Endothelial cell of umbilical vein (primary cell): Measurements from ENCODE around the gene ZNF154. TPM values are rescaled to one million over a fixed set of nuclear protein-coding genes. Genes with fewer than 3 reads are reported as not detected.
A peak's percentile ranks its signal among the peaks of the same experiment; 100 is the strongest.

Experiments
- BruUV-seq: library from RNA; stranded (reverse); fragments of 400-500 nt; replicated peaks from 2 replicates; lab custom pipeline; 2021; lab: Mats Ljungman, UMichigan
- CTCF ChIA-PET: fragments of 300-600, 350-600 bp; sonication (Branson Sonifier 250); formaldehyde crosslinking; loops from one replicate; lab custom pipeline; 2021; ENCODE audit warnings: antibody characterized with exemption, inconsistent platforms; lab: Charles Lee
- POLR2A ChIA-PET: fragments of 300-600, 350-600 bp; sonication (Branson Sonifier 250); formaldehyde crosslinking; loops from one replicate; lab custom pipeline; 2021; ENCODE audit warnings: antibody characterized with exemption, inconsistent platforms; lab: Charles Lee
- DNase-seq: peaks from one replicate; pipeline ENCODE4 v3.0.0-alpha.2; 2011; ENCODE audit warnings: low read depth, low spot score
- FAIRE-seq: peaks from 2 replicates; lab custom pipeline; 2011; peaks lifted over from hg19 to GRCh38; lab: Jason Lieb, UNC
- H2AFZ ChIP-seq: 2 replicates; pipeline ENCODE4 v1.6.0; 2012; ENCODE audit warnings: low read depth, low read length, control low read depth, inconsistent platforms
- H3K27ac ChIP-seq: 2 replicates; pipeline ENCODE4 v1.5.1; 2011; ENCODE audit warnings: low read depth, mild to moderate bottlenecking, control low read depth, low read length, moderate library complexity; ENCODE audit not compliant: insufficient read depth
- H3K27me3 ChIP-seq, 2 experiments: 2 replicates each; pipeline versions ENCODE4 v1.6.0 to v1.6.1; 2011; ENCODE audit warnings: low read length in 2 of 2, mixed read lengths in 1 of 2; ENCODE audit not compliant: control insufficient read depth in 2 of 2, insufficient read depth in 2 of 2
- H3K36me3 ChIP-seq, 2 experiments: 2 replicates in 1 of 2; 3 replicates in 1 of 2; pipeline ENCODE4 v1.5.1; 2011; ENCODE audit warnings: low read length in 2 of 2, mild to moderate bottlenecking in 1 of 2, moderate library complexity in 1 of 2; ENCODE audit not compliant: control insufficient read depth in 2 of 2, insufficient read depth in 2 of 2; ENCODE audit errors: extremely low read depth in 1 of 2
- H3K4me1 ChIP-seq: 3 replicates; pipeline ENCODE4 v1.5.1; 2011; ENCODE audit warnings: mild to moderate bottlenecking, low read length; ENCODE audit not compliant: control insufficient read depth, insufficient read depth; ENCODE audit errors: extremely low read depth
- H3K4me2 ChIP-seq: 2 replicates; pipeline ENCODE4 v1.6.1; 2011; ENCODE audit warnings: low read length, control low read depth, mixed read lengths; ENCODE audit not compliant: insufficient read depth
- H3K4me3 ChIP-seq, 3 experiments: fragments of 200-600 bp in 1 of 3; sonication (generic), shearing (Covaris generic) in 1 of 3; replicated peaks in 1 of 3; 2 replicates each; pipeline ENCODE4 v1.5.1; 2011 to 2016; ENCODE audit warnings: control low read depth in 3 of 3, low read length in 3 of 3, mild to moderate bottlenecking in 2 of 3, inconsistent platforms in 1 of 3, low read depth in 1 of 3, moderate library complexity in 1 of 3; ENCODE audit not compliant: insufficient read depth in 1 of 3
- H3K79me2 ChIP-seq: 2 replicates; pipeline ENCODE4 v1.6.0; 2012; ENCODE audit warnings: low read length, inconsistent platforms; ENCODE audit not compliant: control insufficient read depth, insufficient read depth
- H3K9ac ChIP-seq: replicated peaks from 2 replicates; pipeline ENCODE3; 2011; ENCODE audit warnings: low read length, control low read depth; ENCODE audit not compliant: insufficient read depth; ENCODE audit errors: extremely low read depth
- H3K9me1 ChIP-seq: replicated peaks from 3 replicates; pipeline ENCODE4 v1.6.0; 2011; ENCODE audit warnings: mild to moderate bottlenecking, low read length; ENCODE audit not compliant: control insufficient read depth, insufficient read depth; ENCODE audit errors: extremely low read depth
- H3K9me3 ChIP-seq: replicated peaks from 2 replicates; pipeline ENCODE4 v1.5.1; 2012; ENCODE audit warnings: low read length, inconsistent platforms; ENCODE audit not compliant: control insufficient read depth, insufficient read depth
- H4K20me1 ChIP-seq: replicated peaks from 2 replicates; pipeline ENCODE3; 2011; ENCODE audit warnings: mild to moderate bottlenecking, low read length; ENCODE audit not compliant: control insufficient read depth, insufficient read depth; ENCODE audit errors: extremely low read depth
- CTCF ChIP-seq, 2 donors: IDR thresholded peaks; 1 replicate in 1 of 2; 2 replicates in 1 of 2; pipeline ENCODE4 v1.5.1; 2011; ENCODE audit warnings: low read length in 2 of 2, mild to moderate bottlenecking in 2 of 2, moderate library complexity in 2 of 2, control low read depth in 1 of 2, inconsistent platforms in 1 of 2, low read depth in 1 of 2; ENCODE audit not compliant: insufficient read depth in 1 of 2; ENCODE audit errors: extremely low read depth in 1 of 2
- EZH2 ChIP-seq: IDR thresholded peaks from 2 replicates; pipeline ENCODE4 v1.6.1; 2012; ENCODE audit warnings: borderline replicate concordance, low read depth, mild to moderate bottlenecking, moderate library complexity, low read length, inconsistent platforms; ENCODE audit not compliant: severe bottlenecking
- FOS ChIP-seq: IDR thresholded peaks from 2 replicates; pipeline ENCODE4 v1.6.1; 2011; ENCODE audit warnings: mild to moderate bottlenecking, low read length, moderate library complexity, borderline replicate concordance; ENCODE audit not compliant: insufficient read depth
- GATA2 ChIP-seq: IDR thresholded peaks from 2 replicates; pipeline ENCODE4 v1.7.0; 2011; ENCODE audit warnings: low read depth, mild to moderate bottlenecking, moderate library complexity, mixed read lengths, low read length; ENCODE audit not compliant: insufficient read length, insufficient read depth
- JUN ChIP-seq: IDR thresholded peaks from 2 replicates; pipeline ENCODE4 v1.6.1; 2011; ENCODE audit warnings: borderline replicate concordance, low read depth; ENCODE audit not compliant: insufficient read length, insufficient read depth
- MAX ChIP-seq: IDR thresholded peaks from 2 replicates; pipeline ENCODE4 v1.6.1; 2011; ENCODE audit not compliant: insufficient read depth, insufficient read length
- MYC ChIP-seq: IDR thresholded peaks from one replicate; pipeline ENCODE4 v1.6.1; 2011; ENCODE audit warnings: mild to moderate bottlenecking, low read depth, low read length
- POLR2A ChIP-seq: IDR thresholded peaks from 2 replicates; pipeline ENCODE4 v1.6.1; 2012; ENCODE audit warnings: low read depth, mild to moderate bottlenecking, control low read depth, low read length
- POLR2AphosphoS5 ChIP-seq: IDR thresholded peaks from 2 replicates; pipeline ENCODE4 v1.6.1; 2012; ENCODE audit warnings: low read depth, mild to moderate bottlenecking, control low read depth, low read length, moderate library complexity; ENCODE audit not compliant: insufficient read depth
- dilution Hi-C: fragments of 300-500 bp; cut with MboI; formaldehyde crosslinking; loops from one replicate; pipeline ENCODE4 v1.15.0; 2019; ENCODE audit warnings: low sequenced_read_pairs; ENCODE audit not compliant: extremely low pct_ligation_motif_present
- intact Hi-C: fragments of 100-400 bp; cut with micrococcal nuclease; formaldehyde crosslinking; loops from one replicate; pipeline ENCODE4 v1.10.0; 2022
- polyA plus RNA-seq, 4 experiments: library from polyadenylated mRNA; depleted of rRNA in 3 of 4; stranded (reverse) in 3 of 4; unstranded in 1 of 4; fragments of >200 nt; gene quantifications; 2 replicates each; pipeline versions ENCODE4 v1.2.1 to v1.2.3, GENCODE V29; 2011 to 2012; ENCODE audit warnings: missing spikeins in 1 of 4
- total RNA-seq: library from RNA; stranded (reverse); gene quantifications from 2 replicates; pipeline ENCODE4 v1.2.3, GENCODE V29; 2021

ZNF154 gene
- total and polyA plus RNA-seq, 2 donors (not counting 3 experiments of a cell fraction or from before 2014, with no cell fraction given) = 1.3 to 2.0 TPM

- no peak for TF ChIP-seq POLR2A
- TF ChIP-seq GATA2 = no peak
- no TSS peak for BruUV-seq
- H3K27me3 ChIP-seq = peaks cover 0 to 2% of the 10 kb centered on the region in 2 experiments
- intact Hi-C loops (no loop called here), dilution Hi-C loops (no loop called here)
- no peaks in the 10 kb centered on the region for H3K9me1 ChIP-seq
- H3K79me2 ChIP-seq = no peaks in the 10 kb centered on the region
- peak overlapping the region; percentile 9 for H3K9ac ChIP-seq
- peak; percentile 46 for DNase-seq
- peak; percentile 71 for FAIRE-seq
- H3K4me1 ChIP-seq = peaks cover 4% of the 10 kb centered on the region
- H3K27ac ChIP-seq = no peak overlapping the region
- peak overlapping the region; percentile 95 for H2AFZ ChIP-seq
- H3K4me2 ChIP-seq = peak overlapping the region; percentile 74
- ChIA-PET POLR2A (interaction anchor here (0.6 kb wide), 1 partner anchor 232 kb away, joined by 3 read pairs; no protein-coding TSS in a partner anchor), CTCF (interaction anchor here (3.2 kb wide), 1 partner anchor 17 kb away, joined by 16 read pairs; the partner anchor contains the start of gene ZNF551)
- no peaks in the 10 kb centered on the region for H3K36me3 ChIP-seq
- H4K20me1 ChIP-seq = no peaks in the 10 kb centered on the region
- peak overlapping the region; percentile 44 to 48 (median 46) for H3K4me3 ChIP-seq
- H3K9me3 ChIP-seq = no peaks in the 10 kb centered on the region
Observed at GRCh38 chr19:57664269-57665127, 44.5 kb downstream of the ZNF154 start.

- ChIA-PET CTCF (interaction anchor here (1.1 kb wide), 1 partner anchor 14 kb away, joined by 4 read pairs; no protein-coding TSS in a partner anchor), POLR2A (no interaction called here)
- no peaks in the 10 kb centered on the region for H3K4me1 ChIP-seq
- H3K4me3 ChIP-seq = no peak overlapping the region
- BruUV-seq = no TSS peak
- no peaks in the 10 kb centered on the region for H3K36me3 ChIP-seq
- H2AFZ ChIP-seq = no peak overlapping the region
- no peak for FAIRE-seq
- dilution Hi-C loops = no loop called here
- no peak for DNase-seq
- H3K27ac ChIP-seq = no peak overlapping the region
- no peaks in the 10 kb centered on the region for H3K9me3 ChIP-seq
- intact Hi-C loops = no loop called here
- H3K79me2 ChIP-seq = no peaks in the 10 kb centered on the region
- no peaks in the 10 kb centered on the region for H4K20me1 ChIP-seq
- no peaks in the 10 kb centered on the region for H3K27me3 ChIP-seq
- no peak for TF ChIP-seq JUN
- no peak for TF ChIP-seq MYC
- no peak for TF ChIP-seq CTCF (IDR thresholded peaks at IDR 0.05; ENCODE audit: extremely low read depth in 1 of 2, insufficient read depth in 1 of 2, low read depth in 1 of 2, low read length in 2 of 2)
- TF ChIP-seq GATA2 = no peak
- TF ChIP-seq EZH2 = no peak
- no peak for TF ChIP-seq MAX
- no peak for TF ChIP-seq POLR2A
- TF ChIP-seq FOS = no peak
- no peak for TF ChIP-seq POLR2AphosphoS5
- H3K9me1 ChIP-seq = no peaks in the 10 kb centered on the region
- H3K4me2 ChIP-seq = no peak overlapping the region
- H3K9ac ChIP-seq = no peak overlapping the region
Observed at GRCh38 chr19:57656346-57656745, 52.7 kb downstream of the ZNF154 start.
